Measurements from ENCODE around the gene NDUFA6. TPM values are rescaled to one million over a fixed set of nuclear protein-coding genes. Genes with fewer than 3 reads are reported as not detected.

The NDUFA6 gene
- total and polyA plus RNA-seq, 2 of the 13 experiments (the other 11 are each of a cell fraction or from before 2014, with no cell fraction given): 68.5 to 87.8 TPM

- TF ChIP-seq ZNF687 (CRISPR knock-in tag; IDR thresholded peaks at IDR 0.05): peak; percentile 27; the same call in 1 of the 2 replicates
- TF ChIP-seq FOXK1 (CRISPR knock-in tag; IDR thresholded peaks at IDR 0.05; ENCODE audit: borderline replicate concordance, low read depth): no peak
- peak; percentile 51 for TF ChIP-seq GABPA (IDR thresholded peaks at IDR 0.05; ENCODE audit: low read depth, low read length)
- peak; percentile 82 for TF ChIP-seq GABPA (CRISPR knock-in tag; IDR thresholded peaks at IDR 0.05; ENCODE audit: low read depth)
- no peak for TF ChIP-seq ZNF251 (CRISPR knock-in tag; IDR thresholded peaks at IDR 0.05)
- TF ChIP-seq ZNF280D (CRISPR knock-in tag; IDR thresholded peaks at IDR 0.05): 0 out of 2 replicates have a peak, but pooled peaks have one; percentile 16
- 0 out of 2 replicates have a peak, but pooled peaks have one; percentile 31 for TF ChIP-seq GABPB1 (CRISPR knock-in tag; IDR thresholded peaks at IDR 0.05)
- TF ChIP-seq TARDBP (CRISPR knock-in tag; IDR thresholded peaks at IDR 0.05): no peak
- TF ChIP-seq EZH2 (conservative IDR thresholded peaks at IDR 0.05; ENCODE audit: low read depth, low read length): no peak
- TF ChIP-seq ZNF503 (CRISPR knock-in tag; IDR thresholded peaks at IDR 0.05): no peak
- peak; percentile 26; the same call in 1 of the 2 replicates for TF ChIP-seq SALL1 (CRISPR knock-in tag; IDR thresholded peaks at IDR 0.05)
- TF ChIP-seq IRF9 (CRISPR knock-in tag; IDR thresholded peaks at IDR 0.05; ENCODE audit: borderline replicate concordance): no peak
- TF ChIP-seq ZFY (CRISPR knock-in tag; IDR thresholded peaks at IDR 0.05): 0 out of 2 replicates have a peak, but pooled peaks have one; percentile 26
- no peak for TF ChIP-seq ZNF451 (CRISPR knock-in tag; IDR thresholded peaks at IDR 0.05)
- no peak for TF ChIP-seq TRAFD1 (CRISPR knock-in tag; IDR thresholded peaks at IDR 0.05; ENCODE audit: borderline replicate concordance)
- TF ChIP-seq ATAD3A (CRISPR knock-in tag; IDR thresholded peaks at IDR 0.05): no peak
Measured at GRCh38 chr22:42131562-42131961, 41.0 kb upstream of the NDUFA6 start (continued).

All from HepG2 (cell line).